CD4-positive, alpha-beta T cell (primary cell): ENCODE data around the gene ABHD5. TPM values are rescaled to one million over a fixed set of nuclear protein-coding genes. Genes with fewer than 3 reads are reported as not detected.

ENCODE experiments used
- ATAC-seq: fragments of 200-7000 bp; cut with Tn5 transposase; one replicate; pipeline ENCODE4 v1.10.0; 2022; ENCODE audit warnings: mild to moderate bottlenecking; ENCODE audit not compliant: poor library complexity
- CTCF ChIA-PET: fragments of 350-600 bp; sonication (Branson Sonifier 250); formaldehyde crosslinking; loops from one replicate; lab custom pipeline; 2021; ENCODE audit warnings: antibody characterized with exemption, inconsistent platforms; lab: Charles Lee
- POLR2A ChIA-PET: fragments of 350-600 bp; sonication (Branson Sonifier 250); formaldehyde crosslinking; loops from one replicate; lab custom pipeline; 2021; ENCODE audit warnings: antibody characterized with exemption, inconsistent platforms; lab: Charles Lee
- DNase-seq, 14 experiments: peaks; one replicate each; pipeline ENCODE4 v3.0.0-alpha.2; 2013 to 2020; ENCODE audit warnings: mixed read lengths in 2 of 14
- H3K27ac ChIP-seq, 2 donors: one replicate each; pipeline versions ENCODE4 v1.5.1 to v1.7.0; 2013; ENCODE audit warnings: low read length in 2 of 2, low read depth in 1 of 2, mild to moderate bottlenecking in 1 of 2
- H3K27me3 ChIP-seq, 2 experiments: 1 replicate in 1 of 2; 2 replicates in 1 of 2; pipeline versions ENCODE4 v1.6.1 to v1.7.0; 2013; ENCODE audit warnings: low read length in 2 of 2, control low read depth in 1 of 2, mild to moderate bottlenecking in 1 of 2, moderate library complexity in 1 of 2; ENCODE audit not compliant: insufficient read depth in 2 of 2, control insufficient read depth in 1 of 2
- H3K36me3 ChIP-seq: one replicate; pipeline ENCODE4 v1.6.1; 2013; ENCODE audit warnings: low read length, control low read depth; ENCODE audit not compliant: insufficient read depth
- H3K4me1 ChIP-seq: one replicate; pipeline ENCODE4 v1.6.1; 2013; ENCODE audit warnings: low read length, control low read depth; ENCODE audit not compliant: insufficient read depth
- H3K4me3 ChIP-seq: one replicate; pipeline ENCODE4 v1.5.1; 2013; ENCODE audit warnings: mild to moderate bottlenecking, low read length, moderate library complexity
- H3K9me3 ChIP-seq, 2 experiments: 1 replicate in 1 of 2; 2 replicates in 1 of 2; pipeline versions ENCODE4 v1.6.1 to v1.7.0; 2013; ENCODE audit warnings: low read length in 2 of 2, mild to moderate bottlenecking in 2 of 2, control low read depth in 1 of 2, moderate library complexity in 1 of 2; ENCODE audit not compliant: control insufficient read depth in 1 of 2, insufficient read depth in 1 of 2
- H3K27ac Mint-ChIP-seq: one replicate; pipeline ENCODE4 v1.8.0; 2020; ENCODE audit warnings: mixed read lengths
- H3K27me3 Mint-ChIP-seq: one replicate; pipeline ENCODE4 v1.8.0; 2021; ENCODE audit warnings: mixed read lengths
- H3K36me3 Mint-ChIP-seq: one replicate; pipeline ENCODE4 v1.8.0; 2021; ENCODE audit warnings: low read depth, mixed read lengths
- H3K4me1 Mint-ChIP-seq: one replicate; pipeline ENCODE4 v1.8.0; 2021; ENCODE audit warnings: low read depth, mixed read lengths
- H3K4me3 Mint-ChIP-seq: one replicate; pipeline ENCODE4 v1.8.0; 2020; ENCODE audit warnings: mild to moderate bottlenecking, mixed read lengths
- H3K9me3 Mint-ChIP-seq: one replicate; pipeline ENCODE4 v1.8.0; 2020; ENCODE audit warnings: mixed read lengths
- intact Hi-C, 2 experiments: fragments of 100-400 bp; cut with DNase I in 1 of 2; cut with micrococcal nuclease in 1 of 2; formaldehyde crosslinking; loops; one replicate each; pipeline versions ENCODE4 v1.15.1 to v1.9.0; 2023 to 2025; cut with DNase I, micrococcal nuclease
- total RNA-seq, 174 experiments: library from RNA in 2 of 174; stranded (reverse) in 2 of 174; gene quantifications; one replicate each; pipeline ENCODE4 v1.2.3 and lab custom pipeline; 2021 to 2026
- TF ChIP-seq, protein P1 (sequence below): fragments of 200-600 bp; IDR thresholded peaks from one replicate; pipeline ENCODE4 v1.8.0; 2022; ENCODE audit warnings: antibody characterized with exemption, mild to moderate bottlenecking

The ABHD5 gene
- total RNA-seq, 2 experiments from 2014 or later: 6.4 to 9.3 TPM

GRCh38 chr3:43765521-43765971 lies 74.8 kb downstream of the ABHD5 start:
- ATAC-seq (no peak), DNase-seq (no peak)
- TF ChIP-seq, protein P1, sequence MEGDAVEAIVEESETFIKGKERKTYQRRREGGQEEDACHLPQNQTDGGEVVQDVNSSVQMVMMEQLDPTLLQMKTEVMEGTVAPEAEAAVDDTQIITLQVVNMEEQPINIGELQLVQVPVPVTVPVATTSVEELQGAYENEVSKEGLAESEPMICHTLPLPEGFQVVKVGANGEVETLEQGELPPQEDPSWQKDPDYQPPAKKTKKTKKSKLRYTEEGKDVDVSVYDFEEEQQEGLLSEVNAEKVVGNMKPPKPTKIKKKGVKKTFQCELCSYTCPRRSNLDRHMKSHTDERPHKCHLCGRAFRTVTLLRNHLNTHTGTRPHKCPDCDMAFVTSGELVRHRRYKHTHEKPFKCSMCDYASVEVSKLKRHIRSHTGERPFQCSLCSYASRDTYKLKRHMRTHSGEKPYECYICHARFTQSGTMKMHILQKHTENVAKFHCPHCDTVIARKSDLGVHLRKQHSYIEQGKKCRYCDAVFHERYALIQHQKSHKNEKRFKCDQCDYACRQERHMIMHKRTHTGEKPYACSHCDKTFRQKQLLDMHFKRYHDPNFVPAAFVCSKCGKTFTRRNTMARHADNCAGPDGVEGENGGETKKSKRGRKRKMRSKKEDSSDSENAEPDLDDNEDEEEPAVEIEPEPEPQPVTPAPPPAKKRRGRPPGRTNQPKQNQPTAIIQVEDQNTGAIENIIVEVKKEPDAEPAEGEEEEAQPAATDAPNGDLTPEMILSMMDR: no peak
- Histone ChIP-seq H3K27ac (no peak overlapping the region), H3K9me3 (no peaks in the 10 kb centered on the region), H3K4me3 (no peak overlapping the region), H3K36me3 (no peaks in the 10 kb centered on the region), H3K4me1 (peaks cover 22% of the 10 kb centered on the region), H3K27me3 (no peaks in the 10 kb centered on the region)
- Mint-ChIP-seq H3K27me3 (peaks cover 5% of the 10 kb centered on the region), H3K4me3 (no peak overlapping the region), H3K27ac (no peak overlapping the region), H3K36me3 (no peaks in the 10 kb centered on the region), H3K9me3 (no peaks in the 10 kb centered on the region), H3K4me1 (peaks cover 20% of the 10 kb centered on the region)
- intact Hi-C loops: loop anchor here in 1 of 2 experiments (5.0 kb wide), 1 partner anchor 432 kb away; no protein-coding TSS in a partner anchor
- ChIA-PET CTCF (no interaction called here), POLR2A (interaction anchor here (0.9 kb wide), 1 partner anchor 10 kb away, joined by 5 read pairs; no protein-coding TSS in a partner anchor)

GRCh38 chr3:43766672-43767465 lies 76.1 kb downstream of the ABHD5 start:
- peaks cover 5% of the 10 kb centered on the region for H3K27me3 Mint-ChIP-seq
- POLR2A ChIA-PET: no interaction called here

GRCh38 chr3:43768381-43768973 lies 77.7 kb downstream of the ABHD5 start:
- ChIA-PET CTCF (interaction anchor here (1.4 kb wide), 1 partner anchor 22 kb away, joined by 4 read pairs; no protein-coding TSS in a partner anchor), POLR2A (interaction anchor here (0.8 to 1.2 kb wide), 2 partner anchors 9 to 78 kb away, joined by 3 read pairs; partner anchors contain the start of gene ABHD5)
- H3K9me3 Mint-ChIP-seq: no peaks in the 10 kb centered on the region
- intact Hi-C loops: loop anchor here in 1 of 2 experiments (5.0 kb wide), 1 partner anchor 429 kb away; no protein-coding TSS in a partner anchor
- no peak overlapping the region for H3K4me3 Mint-ChIP-seq
- Histone ChIP-seq H3K4me3 (no peak overlapping the region), H3K4me1 (peaks cover 38% of the 10 kb centered on the region), H3K27me3 (no peaks in the 10 kb centered on the region), H3K27ac (no peak overlapping the region), H3K9me3 (no peaks in the 10 kb centered on the region), H3K36me3 (no peaks in the 10 kb centered on the region)
- peaks cover 5% of the 10 kb centered on the region for H3K27me3 Mint-ChIP-seq
- H3K27ac Mint-ChIP-seq: no peak overlapping the region
- TF ChIP-seq, protein P1: no peak
- no peak for DNase-seq
- no peaks in the 10 kb centered on the region for H3K36me3 Mint-ChIP-seq
- no peak for ATAC-seq
- peaks cover 30% of the 10 kb centered on the region for H3K4me1 Mint-ChIP-seq

More at GRCh38 chr3:43766672-43767465, 76.1 kb downstream of the ABHD5 start:
- intact Hi-C loops: loop anchor here in 1 of 2 experiments (5.0 kb wide), 1 partner anchor 430 kb away; no protein-coding TSS in a partner anchor
- Histone ChIP-seq H3K36me3 (no peaks in the 10 kb centered on the region), H3K27me3 (no peaks in the 10 kb centered on the region), H3K27ac (no peak overlapping the region), H3K4me1 (peaks cover 31% of the 10 kb centered on the region), H3K9me3 (no peaks in the 10 kb centered on the region), H3K4me3 (no peak overlapping the region)
- no peak overlapping the region for H3K4me3 Mint-ChIP-seq
- no peak for DNase-seq
- peaks cover 29% of the 10 kb centered on the region for H3K4me1 Mint-ChIP-seq
- CTCF ChIA-PET: no interaction called here
- H3K27ac Mint-ChIP-seq: no peak overlapping the region
- ATAC-seq: no peak
- H3K36me3 Mint-ChIP-seq: no peaks in the 10 kb centered on the region
- TF ChIP-seq, protein P1: no peak
- no peaks in the 10 kb centered on the region for H3K9me3 Mint-ChIP-seq
